Measurements from ENCODE around the gene SERTAD4. TPM values are rescaled to one million over a fixed set of nuclear protein-coding genes. Genes with fewer than 3 reads are reported as not detected.

SERTAD4 gene
- total and polyA plus RNA-seq, 2 of the 8 experiments (the other 6 are each of a cell fraction or from before 2014, with no cell fraction given) = 0.54 to 3.2 TPM

- TF ChIP-seq CHD7 (IDR thresholded peaks at IDR 0.05; ENCODE audit: insufficient replicate concordance, low read length) = no peak
These were observed 36.9 kb upstream of the SERTAD4 start (continued) for GRCh38 chr1:210195635-210196160.

All from H1 (cell line).